Activated naive CD4-positive, alpha-beta T cell treated with anti-CD3 and anti-CD28 coated beads, Interleukin-2, amount 50 U/mL, for 24 hours (primary cell): Measurements from ENCODE around the gene MAP9.
A peak's percentile ranks its signal among the peaks of the same experiment; 100 is the strongest.
"Not testable (repeated sequence)": the region's sequence is repeated elsewhere in the genome, so short reads cannot be mapped to it uniquely, and the experiment has no call there.

ENCODE experiments used
- H3K27ac Mint-ChIP-seq: one replicate; pipeline ENCODE4 v1.8.0; 2021; ENCODE audit warnings: mild to moderate bottlenecking, mixed read lengths
- H3K27me3 Mint-ChIP-seq: one replicate; pipeline ENCODE4 v1.8.0; 2021; ENCODE audit warnings: mixed read lengths
- H3K36me3 Mint-ChIP-seq: one replicate; pipeline ENCODE4 v1.8.0; 2021; ENCODE audit warnings: mixed read lengths
- H3K4me1 Mint-ChIP-seq: one replicate; pipeline ENCODE4 v1.8.0; 2021; ENCODE audit warnings: mixed read lengths
- H3K4me3 Mint-ChIP-seq: one replicate; pipeline ENCODE4 v1.8.0; 2021; ENCODE audit warnings: mild to moderate bottlenecking, mixed read lengths
- H3K9me3 Mint-ChIP-seq: one replicate; pipeline ENCODE4 v1.8.0; 2021; ENCODE audit warnings: mixed read lengths

MAP9 gene

DNA sequence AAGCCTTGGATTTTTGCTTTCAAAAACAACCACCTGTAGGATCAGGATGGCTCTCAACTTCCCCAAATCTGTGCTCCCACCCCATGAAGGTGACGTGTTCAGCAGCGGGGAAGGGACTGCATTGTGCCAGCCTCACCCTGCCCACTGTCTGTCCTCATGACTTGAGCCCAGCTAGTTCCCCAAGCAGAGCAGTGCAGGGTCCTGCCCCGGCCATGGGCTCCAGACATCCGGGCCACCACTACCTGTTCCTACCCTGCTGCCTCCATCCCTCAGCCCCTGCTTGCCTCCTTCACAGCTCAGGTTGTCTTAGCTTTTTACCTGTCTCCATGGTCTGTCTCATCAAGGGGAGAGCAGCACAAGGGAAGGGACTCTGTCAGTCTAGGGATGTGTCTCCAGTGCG, 11.4 kb upstream of the MAP9 start:
- H3K4me1 Mint-ChIP-seq: no peaks in the 10 kb centered on the region
- no peak overlapping the region for H3K4me3 Mint-ChIP-seq
- no peaks in the 10 kb centered on the region for H3K9me3 Mint-ChIP-seq
- no peaks in the 10 kb centered on the region for H3K27me3 Mint-ChIP-seq
- no peak overlapping the region for H3K27ac Mint-ChIP-seq
- no peaks in the 10 kb centered on the region for H3K36me3 Mint-ChIP-seq

DNA sequence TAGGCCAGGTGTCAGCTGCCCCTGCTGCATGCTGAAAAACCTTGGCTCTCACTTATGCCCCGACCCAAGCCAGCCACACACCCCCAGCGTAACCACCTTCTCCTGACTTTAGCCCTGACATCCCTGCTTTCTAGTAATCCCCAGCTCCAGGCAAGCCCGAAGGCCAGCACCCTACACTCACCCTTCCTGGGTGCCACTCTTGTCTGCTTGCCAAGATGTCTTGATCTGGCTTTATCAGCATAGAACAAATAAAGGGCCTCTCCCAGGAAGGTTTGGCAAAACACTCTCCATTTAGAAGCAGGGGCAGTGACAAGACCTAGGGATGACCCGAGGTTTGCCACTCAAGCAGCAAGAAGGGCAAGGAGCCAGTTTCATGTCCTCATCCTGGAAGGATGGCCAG, 6.8 kb upstream of the MAP9 start:
- no peak overlapping the region for H3K27ac Mint-ChIP-seq
- H3K4me3 Mint-ChIP-seq: no peak overlapping the region
- no peaks in the 10 kb centered on the region for H3K9me3 Mint-ChIP-seq
- H3K27me3 Mint-ChIP-seq: no peaks in the 10 kb centered on the region
- H3K4me1 Mint-ChIP-seq: no peaks in the 10 kb centered on the region
- no peaks in the 10 kb centered on the region for H3K36me3 Mint-ChIP-seq

DNA sequence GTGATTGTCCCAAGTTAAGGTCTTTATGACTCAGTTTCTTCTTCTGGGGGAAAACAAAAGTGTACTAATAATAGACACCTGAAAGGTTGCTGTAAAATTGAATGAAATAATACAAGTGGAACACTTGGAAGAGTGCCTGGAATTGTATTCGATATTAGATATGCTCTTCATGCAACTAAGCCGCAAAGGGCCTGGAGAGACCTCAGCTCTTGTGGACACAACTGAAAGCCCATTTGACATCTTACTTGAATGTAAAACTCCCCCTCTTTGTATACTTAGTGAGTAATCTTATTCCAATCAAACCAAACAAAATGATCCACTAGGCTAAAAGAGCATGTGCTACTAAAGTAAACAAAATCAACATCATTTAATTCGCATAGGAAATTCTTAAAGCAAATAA, 511 bp upstream of the MAP9 start:
- Mint-ChIP-seq H3K27ac (peak overlapping the region; percentile 35), H3K4me1 (peaks cover 15% of the 10 kb centered on the region), H3K9me3 (no peaks in the 10 kb centered on the region), H3K27me3 (no peaks in the 10 kb centered on the region), H3K4me3 (peak overlapping the region; percentile 94), H3K36me3 (no peaks in the 10 kb centered on the region)

- Mint-ChIP-seq H3K27me3 (no peaks in the 10 kb centered on the region), H3K27ac (no peak overlapping the region), H3K4me3 (no peak overlapping the region), H3K9me3 (no peaks in the 10 kb centered on the region), H3K4me1 (peaks cover 14% of the 10 kb centered on the region), H3K36me3 (peaks cover 9% of the 10 kb centered on the region)
These were observed 5.2 kb downstream of the MAP9 start for GRCh38 chr4:155371432-155372043.

- no peak overlapping the region for H3K27ac Mint-ChIP-seq
- peaks cover 27% of the 10 kb centered on the region for H3K36me3 Mint-ChIP-seq
- H3K9me3 Mint-ChIP-seq: no peaks in the 10 kb centered on the region
- peaks cover 3% of the 10 kb centered on the region for H3K4me1 Mint-ChIP-seq
- H3K27me3 Mint-ChIP-seq: no peaks in the 10 kb centered on the region
- H3K4me3 Mint-ChIP-seq: no peak overlapping the region
These were observed 9.2 kb downstream of the MAP9 start for GRCh38 chr4:155367608-155368007.

GRCh38 chr4:155353923-155354540, 22.7 kb downstream of the MAP9 start:
- H3K4me1 Mint-ChIP-seq: peaks cover 4% of the 10 kb centered on the region
- H3K36me3 Mint-ChIP-seq: peaks cover 11% of the 10 kb centered on the region
- no peaks in the 10 kb centered on the region for H3K27me3 Mint-ChIP-seq
- no peak overlapping the region for H3K27ac Mint-ChIP-seq
- H3K4me3 Mint-ChIP-seq: no peak overlapping the region
- H3K9me3 Mint-ChIP-seq: no peaks in the 10 kb centered on the region

- Mint-ChIP-seq H3K27ac (no peak overlapping the region), H3K4me1 (no peaks in the 10 kb centered on the region), H3K27me3 (peaks cover 4% of the 10 kb centered on the region), H3K36me3 (peaks cover 3% of the 10 kb centered on the region), H3K9me3 (no peaks in the 10 kb centered on the region), H3K4me3 (no peak overlapping the region)
These were observed 34.6 kb downstream of the MAP9 start for GRCh38 chr4:155342142-155342541.

DNA sequence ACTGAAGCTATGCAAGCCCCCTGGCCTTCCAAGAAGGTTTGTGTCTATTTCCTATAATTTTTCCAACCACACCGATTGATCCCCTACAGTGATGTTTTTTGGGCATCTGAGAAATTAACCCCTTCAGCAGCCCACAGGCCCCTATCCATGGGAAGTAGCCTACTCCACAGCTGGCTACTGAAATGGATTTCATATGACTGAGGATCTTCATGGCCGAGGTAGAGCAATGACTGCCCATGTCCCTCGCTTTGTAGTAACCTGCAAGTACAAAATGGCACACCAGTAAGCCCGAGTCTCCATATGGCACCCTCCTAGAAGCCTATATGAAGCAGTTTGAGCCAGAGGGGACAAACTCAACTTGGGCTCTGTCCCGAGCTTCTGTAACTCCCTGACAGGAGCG, 36.8 kb downstream of the MAP9 start:
- H3K4me1 Mint-ChIP-seq: no peaks in the 10 kb centered on the region
- no peak overlapping the region for H3K27ac Mint-ChIP-seq
- no peak overlapping the region for H3K4me3 Mint-ChIP-seq
- H3K36me3 Mint-ChIP-seq: peaks cover 3% of the 10 kb centered on the region
- H3K27me3 Mint-ChIP-seq: peaks cover 9% of the 10 kb centered on the region
- no peaks in the 10 kb centered on the region for H3K9me3 Mint-ChIP-seq

GRCh38 chr4:155339588-155339987, 37.2 kb downstream of the MAP9 start:
- Mint-ChIP-seq H3K4me1 (no peaks in the 10 kb centered on the region), H3K4me3 (no peak overlapping the region)

GRCh38 chr4:155338196-155338595, 38.6 kb downstream of the MAP9 start:
- Mint-ChIP-seq H3K9me3 (no peaks in the 10 kb centered on the region), H3K36me3 (no peaks in the 10 kb centered on the region), H3K4me1 (no peaks in the 10 kb centered on the region), H3K4me3 (no peak overlapping the region), H3K27ac (no peak overlapping the region), H3K27me3 (peaks cover 9% of the 10 kb centered on the region)

More at GRCh38 chr4:155339588-155339987, 37.2 kb downstream of the MAP9 start:
- H3K27ac Mint-ChIP-seq: no peak overlapping the region
- H3K9me3 Mint-ChIP-seq: no peaks in the 10 kb centered on the region
- peaks cover 3% of the 10 kb centered on the region for H3K36me3 Mint-ChIP-seq
- peaks cover 9% of the 10 kb centered on the region for H3K27me3 Mint-ChIP-seq

DNA sequence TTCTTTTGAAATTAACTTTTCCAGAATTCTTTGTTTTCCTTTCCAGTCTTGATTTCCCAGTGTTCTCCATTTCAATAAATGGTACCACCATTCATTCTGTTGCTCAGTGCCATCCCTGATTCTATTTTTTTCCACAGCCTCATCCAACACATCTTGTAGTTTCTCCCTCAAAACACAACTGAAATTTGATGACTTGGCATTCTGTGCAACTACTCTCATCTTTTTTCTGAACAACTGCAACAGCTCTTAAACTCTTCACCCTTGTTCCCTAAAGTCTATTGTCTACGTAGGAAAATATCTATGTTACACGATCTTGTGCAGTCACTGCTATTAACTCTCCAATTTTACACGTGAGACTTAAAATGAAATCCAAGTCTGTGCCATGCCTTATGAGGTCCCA, 40.5 kb downstream of the MAP9 start:
- Mint-ChIP-seq H3K36me3 (no peaks in the 10 kb centered on the region), H3K27me3 (peaks cover 9% of the 10 kb centered on the region), H3K4me1 (no peaks in the 10 kb centered on the region), H3K27ac (no peak overlapping the region), H3K4me3 (no peak overlapping the region), H3K9me3 (no peaks in the 10 kb centered on the region)

GRCh38 chr4:155331478-155331877, 45.3 kb downstream of the MAP9 start:
- Mint-ChIP-seq H3K36me3 (no peaks in the 10 kb centered on the region), H3K27me3 (peaks cover 10% of the 10 kb centered on the region), H3K27ac (no peak overlapping the region), H3K4me3 (no peak overlapping the region), H3K4me1 (no peaks in the 10 kb centered on the region), H3K9me3 (no peaks in the 10 kb centered on the region)

- no peak overlapping the region for H3K27ac Mint-ChIP-seq
- H3K36me3 Mint-ChIP-seq: no peaks in the 10 kb centered on the region
- H3K27me3 Mint-ChIP-seq: peaks cover 13% of the 10 kb centered on the region
These were observed 54.0 kb downstream of the MAP9 start for GRCh38 chr4:155322782-155323181.

GRCh38 chr4:155321006-155321405, 55.8 kb downstream of the MAP9 start:
- Mint-ChIP-seq H3K36me3 (no peaks in the 10 kb centered on the region), H3K4me3 (no peak overlapping the region), H3K9me3 (peaks cover 6% of the 10 kb centered on the region), H3K27ac (no peak overlapping the region), H3K27me3 (peaks cover 15% of the 10 kb centered on the region), H3K4me1 (no peaks in the 10 kb centered on the region)

More at GRCh38 chr4:155322782-155323181, 54.0 kb downstream of the MAP9 start:
- H3K4me1 Mint-ChIP-seq: no peaks in the 10 kb centered on the region
- peaks cover 6% of the 10 kb centered on the region for H3K9me3 Mint-ChIP-seq
- no peak overlapping the region for H3K4me3 Mint-ChIP-seq

GRCh38 chr4:155319516-155319915, 57.2 kb downstream of the MAP9 start:
- Mint-ChIP-seq H3K4me1 (no peaks in the 10 kb centered on the region), H3K9me3 (peaks cover 9% of the 10 kb centered on the region), H3K4me3 (no peak overlapping the region), H3K27ac (no peak overlapping the region), H3K36me3 (no peaks in the 10 kb centered on the region), H3K27me3 (peaks cover 16% of the 10 kb centered on the region)

GRCh38 chr4:155312027-155312426, 64.7 kb downstream of the MAP9 start:
- not testable (repeated sequence) for H3K27me3 Mint-ChIP-seq, H3K36me3 Mint-ChIP-seq, H3K9me3 Mint-ChIP-seq, H3K4me3 Mint-ChIP-seq, H3K27ac Mint-ChIP-seq, H3K4me1 Mint-ChIP-seq
